Activated CD4-positive, alpha-beta memory T cell treated with anti-CD3 and anti-CD28 coated beads for 36 hours (primary cell): ENCODE data around the gene EPB41L3. TPM values are rescaled to one million over a fixed set of nuclear protein-coding genes. Genes with fewer than 3 reads are reported as not detected.

Source experiments
- CTCF ChIA-PET: fragments of 350-600 bp; sonication (Branson Sonifier 250); formaldehyde crosslinking; loops from one replicate; lab custom pipeline; 2021; ENCODE audit warnings: antibody characterized with exemption, inconsistent platforms; lab: Charles Lee
- POLR2A ChIA-PET: fragments of 350-600 bp; sonication (Branson Sonifier 250); formaldehyde crosslinking; loops from one replicate; lab custom pipeline; 2021; ENCODE audit warnings: antibody characterized with exemption; lab: Charles Lee
- DNase-seq: peaks from one replicate; pipeline ENCODE4 v3.0.0-alpha.2; 2020
- H3K27ac Mint-ChIP-seq: one replicate; pipeline ENCODE4 v1.8.0; 2021; ENCODE audit warnings: mixed read lengths
- H3K27me3 Mint-ChIP-seq: one replicate; pipeline ENCODE4 v1.8.0; 2021; ENCODE audit warnings: mixed read lengths
- H3K36me3 Mint-ChIP-seq: one replicate; pipeline ENCODE4 v1.8.0; 2021; ENCODE audit warnings: mixed read lengths
- H3K4me1 Mint-ChIP-seq: one replicate; pipeline ENCODE4 v1.8.0; 2021; ENCODE audit warnings: low read depth, mixed read lengths
- H3K4me3 Mint-ChIP-seq: one replicate; pipeline ENCODE4 v1.8.0; 2021; ENCODE audit warnings: mild to moderate bottlenecking, mixed read lengths
- H3K9me3 Mint-ChIP-seq: one replicate; pipeline ENCODE4 v1.8.0; 2021; ENCODE audit warnings: mixed read lengths
- intact Hi-C: fragments of 100-400 bp; cut with micrococcal nuclease; formaldehyde crosslinking; loops from one replicate; pipeline ENCODE4 v1.15.1; 2023
- total RNA-seq, 2 experiments: library from RNA; stranded (reverse); gene quantifications; one replicate each; pipeline ENCODE4 v1.2.3, GENCODE V29; 2021

Gene EPB41L3
- total RNA-seq, 2 experiments from 2014 or later, result 0.77 to 0.88 TPM

DNA sequence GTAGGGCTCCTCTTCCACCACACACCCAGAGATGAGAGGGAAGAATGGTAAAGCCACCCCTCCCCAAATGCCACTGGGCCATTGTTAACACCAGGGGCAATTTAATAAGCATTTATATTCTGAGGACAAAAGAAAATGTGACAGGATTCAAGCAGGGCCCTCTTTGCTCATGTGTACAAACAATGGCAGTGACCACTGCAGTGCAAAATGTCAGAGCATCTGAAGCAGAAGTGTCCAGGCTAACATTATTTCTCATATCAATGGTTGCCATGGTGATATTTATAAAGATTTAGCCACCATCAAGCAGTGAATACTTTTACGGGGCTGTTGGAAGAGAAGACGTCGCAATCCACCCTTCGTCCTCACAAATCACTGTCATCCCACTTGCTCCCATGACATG, 10.8 kb upstream of the EPB41L3 start:
- DNase-seq, result no peak
- no peaks in the 10 kb centered on the region for H3K4me1 Mint-ChIP-seq
- no peaks in the 10 kb centered on the region for H3K9me3 Mint-ChIP-seq
- intact Hi-C loops, result no loop called here
- no peak overlapping the region for H3K27ac Mint-ChIP-seq
- no peak overlapping the region for H3K4me3 Mint-ChIP-seq
- ChIA-PET CTCF (no interaction called here), POLR2A (no interaction called here)
- H3K36me3 Mint-ChIP-seq, result no peaks in the 10 kb centered on the region
- H3K27me3 Mint-ChIP-seq, result peaks cover 2% of the 10 kb centered on the region

DNA sequence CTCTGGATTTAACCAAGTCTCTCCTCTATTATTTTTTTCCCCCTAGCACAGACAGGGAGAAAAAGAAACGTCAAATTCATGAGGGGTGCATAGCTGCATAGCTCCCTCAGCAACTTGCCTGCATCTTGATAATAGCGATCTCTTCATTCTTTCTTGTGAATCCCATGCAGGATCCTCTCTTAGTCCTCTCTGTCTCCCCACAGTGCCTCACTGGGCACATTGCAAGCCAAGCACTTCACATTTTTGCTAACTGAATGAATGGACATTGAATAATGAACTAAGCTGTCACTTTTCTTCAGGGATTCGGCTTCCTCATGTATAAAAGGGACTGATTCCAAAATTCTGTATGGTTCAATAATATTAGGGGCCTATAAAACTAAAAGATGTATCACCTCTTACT, 2.9 kb upstream of the EPB41L3 start:
- no peak overlapping the region for H3K27ac Mint-ChIP-seq
- H3K27me3 Mint-ChIP-seq, result peaks cover 32% of the 10 kb centered on the region
- intact Hi-C loops, result no loop called here
- H3K4me1 Mint-ChIP-seq, result peaks cover 2% of the 10 kb centered on the region
- no peak for DNase-seq
- H3K36me3 Mint-ChIP-seq, result no peaks in the 10 kb centered on the region
- no peaks in the 10 kb centered on the region for H3K9me3 Mint-ChIP-seq
- POLR2A ChIA-PET, result no interaction called here
- CTCF ChIA-PET, result no interaction called here
- H3K4me3 Mint-ChIP-seq, result no peak overlapping the region

DNA sequence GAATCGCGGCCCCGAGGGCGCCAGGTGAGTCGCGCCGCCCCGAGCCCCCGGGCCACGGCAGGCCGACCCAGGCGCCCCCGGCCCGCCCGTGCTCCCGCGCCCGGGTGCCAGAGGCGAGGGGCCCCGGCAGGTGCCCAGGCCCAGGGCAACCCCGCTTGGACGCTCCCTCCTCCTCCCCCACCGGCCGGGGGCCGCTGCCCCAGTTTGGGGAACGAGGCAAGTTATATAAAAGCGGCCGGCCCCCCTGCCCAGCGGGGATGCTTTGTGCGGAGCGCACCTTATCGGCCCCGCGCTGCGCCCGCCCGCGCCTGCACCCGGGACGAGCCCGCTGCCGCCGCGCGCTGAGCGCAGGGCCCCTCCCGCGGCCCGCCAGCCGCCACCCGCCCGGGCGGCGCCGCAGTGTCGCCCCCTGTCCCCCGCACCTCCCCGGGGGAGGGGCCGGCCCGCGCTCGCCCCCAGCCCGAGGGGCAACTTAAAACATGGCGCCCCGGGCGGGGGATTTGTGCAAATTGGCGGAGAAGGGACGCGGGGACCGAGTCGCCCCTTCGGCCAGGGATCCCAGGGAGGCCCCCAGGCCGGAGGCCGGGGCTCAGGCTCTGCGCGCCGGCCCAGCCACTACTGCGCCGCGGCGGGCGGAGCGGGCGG, 639 bp downstream of the EPB41L3 start:
- ChIA-PET CTCF (no interaction called here), POLR2A (no interaction called here)
- Mint-ChIP-seq H3K36me3 (no peaks in the 10 kb centered on the region), H3K27me3 (peaks cover 42% of the 10 kb centered on the region), H3K4me3 (no peak overlapping the region), H3K4me1 (peaks cover 2% of the 10 kb centered on the region), H3K9me3 (no peaks in the 10 kb centered on the region), H3K27ac (no peak overlapping the region)
- no peak for DNase-seq
- intact Hi-C loops, result no loop called here

DNA sequence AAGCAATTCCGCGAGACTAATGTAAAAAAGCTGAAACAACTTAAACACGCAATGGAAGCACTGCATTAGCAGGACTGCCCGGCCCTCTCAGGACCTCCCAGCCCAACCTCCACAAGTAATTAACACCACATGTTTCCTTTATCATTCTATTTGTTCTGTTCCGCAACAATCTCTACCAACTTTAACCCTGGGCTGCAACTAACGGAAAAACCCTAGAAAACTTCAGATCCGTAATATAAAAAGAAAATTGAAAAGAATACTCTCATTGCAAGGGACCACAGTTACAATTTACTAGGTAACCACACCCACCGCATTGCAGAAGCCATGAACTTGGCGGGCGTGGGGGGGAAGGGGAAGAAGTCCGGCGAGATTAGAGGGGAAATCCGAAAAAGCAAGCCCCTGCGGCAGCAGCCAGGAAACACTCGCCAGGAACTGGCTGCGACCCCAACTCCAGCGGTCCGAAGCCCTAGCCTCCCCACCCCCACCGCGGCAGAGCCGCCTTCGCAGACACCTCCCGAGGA, 1.2 kb downstream of the EPB41L3 start:
- ChIA-PET CTCF (no interaction called here), POLR2A (no interaction called here)
- intact Hi-C loops, result no loop called here
- Mint-ChIP-seq H3K4me3 (no peak overlapping the region), H3K36me3 (no peaks in the 10 kb centered on the region), H3K27ac (no peak overlapping the region), H3K9me3 (no peaks in the 10 kb centered on the region), H3K27me3 (peaks cover 42% of the 10 kb centered on the region), H3K4me1 (peaks cover 2% of the 10 kb centered on the region)
- DNase-seq, result no peak

DNA sequence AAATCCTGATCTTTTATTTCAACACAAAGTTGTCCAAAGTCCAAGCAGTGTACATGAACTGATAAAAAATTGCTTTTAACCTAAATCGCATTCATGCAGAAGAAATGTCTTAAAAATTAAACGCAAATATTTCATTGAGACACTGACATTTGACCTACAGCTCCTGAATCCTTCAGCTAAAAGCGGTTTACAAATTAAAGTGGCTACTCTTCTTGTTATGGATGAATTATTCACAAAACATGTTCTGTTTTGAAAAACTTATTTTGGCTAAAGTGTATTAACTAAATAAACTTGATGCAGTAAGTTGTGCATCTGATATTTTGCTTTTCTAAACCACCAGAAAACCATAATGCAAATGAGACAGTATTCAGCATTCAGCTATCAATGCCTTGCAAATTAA, 2.2 kb downstream of the EPB41L3 start:
- Mint-ChIP-seq H3K27me3 (peaks cover 36% of the 10 kb centered on the region), H3K4me1 (peaks cover 2% of the 10 kb centered on the region), H3K27ac (no peak overlapping the region), H3K9me3 (no peaks in the 10 kb centered on the region), H3K36me3 (no peaks in the 10 kb centered on the region), H3K4me3 (no peak overlapping the region)
- no peak for DNase-seq
- ChIA-PET POLR2A (no interaction called here), CTCF (no interaction called here)
- intact Hi-C loops, result no loop called here

DNA sequence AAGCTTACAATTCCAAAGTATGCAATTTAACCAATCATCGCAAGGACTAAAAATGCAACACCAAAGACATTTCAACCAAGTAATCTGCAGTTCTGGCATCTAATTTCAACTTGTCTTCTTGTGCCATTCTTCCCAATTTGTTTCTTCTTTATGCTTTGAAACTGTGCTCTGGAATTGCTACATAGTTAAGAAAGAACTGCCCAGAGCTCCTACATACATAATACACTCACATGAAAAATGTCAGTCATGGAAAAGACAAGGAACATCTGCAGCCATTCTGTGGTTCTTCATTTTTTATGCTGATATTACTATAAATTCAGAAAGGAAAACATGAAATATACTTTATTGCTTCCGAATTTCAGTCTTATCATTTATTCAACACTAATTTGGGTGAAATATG, 4.4 kb downstream of the EPB41L3 start:
- no peak for DNase-seq
- no peaks in the 10 kb centered on the region for H3K9me3 Mint-ChIP-seq
- no peak overlapping the region for H3K27ac Mint-ChIP-seq
- ChIA-PET POLR2A (no interaction called here), CTCF (no interaction called here)
- no peaks in the 10 kb centered on the region for H3K36me3 Mint-ChIP-seq
- intact Hi-C loops, result no loop called here
- H3K4me1 Mint-ChIP-seq, result peaks cover 2% of the 10 kb centered on the region
- no peak overlapping the region for H3K4me3 Mint-ChIP-seq
- H3K27me3 Mint-ChIP-seq, result peaks cover 27% of the 10 kb centered on the region

DNA sequence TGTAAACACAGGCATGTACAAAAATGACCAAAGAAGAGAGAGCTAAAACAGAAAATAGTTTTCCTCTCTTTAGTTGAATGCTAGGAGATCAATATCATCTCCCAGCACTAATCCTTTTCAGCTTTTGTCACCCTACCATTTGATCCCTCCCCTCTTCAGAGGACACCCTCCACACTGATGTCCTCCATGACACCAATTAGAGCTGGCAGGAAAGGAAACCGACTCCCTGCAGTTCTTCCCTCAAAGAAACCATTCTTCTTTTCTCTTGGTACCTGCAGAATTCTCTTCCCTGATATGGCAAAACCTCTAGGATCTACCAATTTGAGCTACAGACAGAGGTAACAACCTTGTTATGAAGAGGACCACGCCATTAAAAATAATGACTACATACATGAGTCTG, 5.3 kb downstream of the EPB41L3 start:
- Mint-ChIP-seq H3K27ac (no peak overlapping the region), H3K27me3 (peaks cover 24% of the 10 kb centered on the region), H3K4me3 (no peak overlapping the region), H3K9me3 (no peaks in the 10 kb centered on the region), H3K4me1 (peaks cover 2% of the 10 kb centered on the region), H3K36me3 (no peaks in the 10 kb centered on the region)
- ChIA-PET POLR2A (no interaction called here), CTCF (no interaction called here)
- intact Hi-C loops, result no loop called here
- DNase-seq, result no peak

GRCh38 chr18:5537860-5538259, 5.9 kb downstream of the EPB41L3 start:
- Mint-ChIP-seq H3K4me3 (no peak overlapping the region), H3K36me3 (no peaks in the 10 kb centered on the region), H3K4me1 (peaks cover 2% of the 10 kb centered on the region), H3K27me3 (peaks cover 24% of the 10 kb centered on the region), H3K27ac (no peak overlapping the region), H3K9me3 (no peaks in the 10 kb centered on the region)
- DNase-seq, result no peak
- CTCF ChIA-PET, result no interaction called here
- intact Hi-C loops, result no loop called here
- POLR2A ChIA-PET, result no interaction called here

DNA sequence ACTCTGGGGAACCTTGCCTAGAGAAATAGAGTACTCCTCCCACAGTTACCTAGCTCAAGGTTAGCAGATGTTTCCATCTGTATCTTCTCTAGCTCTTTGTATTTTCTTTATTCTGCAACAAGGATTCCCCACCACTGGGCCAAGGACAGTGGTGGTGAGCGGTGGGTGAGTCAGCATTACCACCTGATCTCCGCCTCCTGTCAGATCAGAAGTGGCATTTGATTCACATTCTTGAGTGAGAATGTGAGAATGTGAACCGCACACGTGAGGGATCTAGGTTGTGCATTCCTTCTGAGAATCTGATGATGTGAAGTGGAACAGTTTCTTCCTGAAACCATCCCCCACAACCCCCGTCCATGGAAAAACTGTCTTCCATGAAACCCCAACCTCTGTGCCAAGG, 9.0 kb downstream of the EPB41L3 start:
- POLR2A ChIA-PET, result no interaction called here
- Mint-ChIP-seq H3K4me1 (no peaks in the 10 kb centered on the region), H3K27me3 (peaks cover 11% of the 10 kb centered on the region), H3K36me3 (no peaks in the 10 kb centered on the region), H3K9me3 (no peaks in the 10 kb centered on the region), H3K4me3 (no peak overlapping the region), H3K27ac (no peak overlapping the region)
- intact Hi-C loops, result no loop called here
- peak; percentile 25 for DNase-seq
- CTCF ChIA-PET, result no interaction called here

DNA sequence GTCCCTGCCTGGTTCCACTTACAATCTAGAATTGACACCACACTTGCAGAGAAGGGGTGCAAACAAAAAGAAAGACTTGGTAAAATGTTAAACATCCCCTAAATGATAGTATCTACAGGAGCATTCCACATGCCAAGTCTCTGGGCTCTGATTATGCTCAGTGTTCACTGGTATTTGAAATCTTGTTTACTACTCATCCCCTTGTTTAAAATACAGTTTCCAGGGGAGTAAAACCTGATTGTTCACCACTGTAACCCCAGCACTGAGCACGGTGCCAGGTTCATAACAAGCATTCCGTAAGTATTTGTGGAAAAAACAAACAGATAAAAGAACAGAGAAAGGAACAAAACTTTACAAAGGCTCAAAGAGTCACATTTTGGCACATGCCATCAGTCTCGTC, 11.7 kb downstream of the EPB41L3 start:
- ChIA-PET CTCF (no interaction called here), POLR2A (no interaction called here)
- no peaks in the 10 kb centered on the region for H3K9me3 Mint-ChIP-seq
- no peak overlapping the region for H3K27ac Mint-ChIP-seq
- H3K36me3 Mint-ChIP-seq, result no peaks in the 10 kb centered on the region
- H3K4me3 Mint-ChIP-seq, result no peak overlapping the region
- intact Hi-C loops, result no loop called here
- DNase-seq, result no peak
- H3K4me1 Mint-ChIP-seq, result no peaks in the 10 kb centered on the region
- peaks cover 7% of the 10 kb centered on the region for H3K27me3 Mint-ChIP-seq

GRCh38 chr18:5530629-5531178, 13.1 kb downstream of the EPB41L3 start:
- H3K9me3 Mint-ChIP-seq, result no peaks in the 10 kb centered on the region
- no peak for DNase-seq
- intact Hi-C loops, result no loop called here
- ChIA-PET CTCF (no interaction called here), POLR2A (no interaction called here)
- H3K36me3 Mint-ChIP-seq, result no peaks in the 10 kb centered on the region
- H3K4me1 Mint-ChIP-seq, result no peaks in the 10 kb centered on the region
- H3K27ac Mint-ChIP-seq, result no peak overlapping the region
- H3K27me3 Mint-ChIP-seq, result peaks cover 7% of the 10 kb centered on the region
- H3K4me3 Mint-ChIP-seq, result no peak overlapping the region

DNA sequence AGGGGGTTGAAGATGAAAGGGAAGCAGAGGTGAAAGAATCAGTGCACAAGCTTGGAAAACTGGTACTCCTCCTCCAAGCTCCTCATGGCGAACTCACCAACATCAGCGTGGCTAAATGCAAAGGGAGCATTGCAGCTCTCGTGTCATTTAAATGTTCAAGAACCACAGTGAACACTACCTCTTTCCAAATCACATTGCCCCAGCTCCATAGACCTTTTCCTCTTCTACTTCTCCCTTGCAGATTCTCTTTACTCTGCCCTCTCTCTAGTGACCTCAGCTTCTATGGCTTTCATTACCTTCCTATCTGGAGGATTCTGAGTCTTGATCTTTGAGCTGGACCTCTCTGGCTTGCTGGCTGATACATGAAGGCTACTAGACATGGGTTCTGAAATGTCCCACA, 14.3 kb downstream of the EPB41L3 start:
- no peaks in the 10 kb centered on the region for H3K36me3 Mint-ChIP-seq
- H3K9me3 Mint-ChIP-seq, result no peaks in the 10 kb centered on the region
- DNase-seq, result no peak
- ChIA-PET CTCF (no interaction called here), POLR2A (no interaction called here)
- no peak overlapping the region for H3K27ac Mint-ChIP-seq
- H3K4me1 Mint-ChIP-seq, result no peaks in the 10 kb centered on the region
- intact Hi-C loops, result no loop called here
- peaks cover 9% of the 10 kb centered on the region for H3K27me3 Mint-ChIP-seq
- H3K4me3 Mint-ChIP-seq, result no peak overlapping the region

- Mint-ChIP-seq H3K4me3 (no peak overlapping the region), H3K4me1 (no peaks in the 10 kb centered on the region), H3K9me3 (no peaks in the 10 kb centered on the region), H3K27me3 (peaks cover 10% of the 10 kb centered on the region), H3K27ac (no peak overlapping the region), H3K36me3 (no peaks in the 10 kb centered on the region)
- intact Hi-C loops, result no loop called here
- POLR2A ChIA-PET, result no interaction called here
- CTCF ChIA-PET, result no interaction called here
- DNase-seq, result no peak
These were observed 16.2 kb downstream of the EPB41L3 start for GRCh38 chr18:5527603-5528002.
